ENCODE data around the gene SKIDA1. TPM values are rescaled to one million over a fixed set of nuclear protein-coding genes. Genes with fewer than 3 reads are reported as not detected.

The SKIDA1 gene
- total and polyA plus RNA-seq, 4 donors, result 0.63 to 2.6 (median 1.6) TPM

GRCh38 chr10:21509341-21510240 is 15.9 kb downstream of the SKIDA1 start:
- no peak for DNase-seq (ENCODE audit: low spot score)
- peak overlapping the region; percentile 18 to 73 (median 64) for H3K4me3 ChIP-seq (ENCODE audit: low read depth in 1 of 3, low read length in 3 of 3)
- H3K36me3 ChIP-seq (ENCODE audit: control insufficient read depth in 4 of 4, insufficient read depth in 3 of 4, low read depth in 1 of 4, low read length in 3 of 4), result no peaks in the 10 kb centered on the region
- TF ChIP-seq SP1 (IDR thresholded peaks at IDR 0.05) (peak; percentile 73), NR2F2 (IDR thresholded peaks at IDR 0.05) (no peak), EGR1 (IDR thresholded peaks at IDR 0.05; ENCODE audit: low read depth in 2 of 2) (peak in 1 of 2 donors; percentile 32), HNF4A (conservative IDR thresholded peaks at IDR 0.05) (peak; percentile 37 to 55), ATF3 (IDR thresholded peaks at IDR 0.05) (no peak), TAF1 (conservative IDR thresholded peaks at IDR 0.05) (peak; percentile 28), FOXA2 (IDR thresholded peaks at IDR 0.05) (no peak), MAX (IDR thresholded peaks at IDR 0.05) (peak; percentile 70), RXRA (IDR thresholded peaks at IDR 0.05) (peak; percentile 75 to 76)
- H3K27me3 ChIP-seq (ENCODE audit: control insufficient read depth in 4 of 4, insufficient read depth in 4 of 4, low read length in 3 of 4), result no peaks in the 10 kb centered on the region
- no peaks in the 10 kb centered on the region for H3K9me3 ChIP-seq (ENCODE audit: control insufficient read depth in 4 of 4, low read length in 3 of 4)
- H3K4me1 ChIP-seq (ENCODE audit: control insufficient read depth in 4 of 4, insufficient read depth in 4 of 4, low read length in 3 of 4), result peaks cover 12 to 73% (median 61%) of the 10 kb centered on the region in 4 donors
- WGBS, result 41% methylated on average over 58 of the region's 58 CpGs
- H3K27ac ChIP-seq (ENCODE audit: low read depth in 1 of 2, low read length in 2 of 2), result peak overlapping the region; percentile 88 to 94
- H3K9ac ChIP-seq (ENCODE audit: low read depth in 1 of 2, low read length in 2 of 2), result peak overlapping the region; percentile 32 to 48

- Histone ChIP-seq H3K9ac (ENCODE audit: low read depth in 1 of 2, low read length in 2 of 2) (no peak overlapping the region), H3K9me3 (ENCODE audit: control insufficient read depth in 4 of 4, low read length in 3 of 4) (no peaks in the 10 kb centered on the region), H3K27ac (ENCODE audit: low read depth in 1 of 2, low read length in 2 of 2) (peak overlapping the region; percentile 88 to 94), H3K27me3 (ENCODE audit: control insufficient read depth in 4 of 4, insufficient read depth in 4 of 4, low read length in 3 of 4) (no peaks in the 10 kb centered on the region), H3K4me1 (ENCODE audit: control insufficient read depth in 4 of 4, insufficient read depth in 4 of 4, low read length in 3 of 4) (peaks cover 12 to 77% (median 66%) of the 10 kb centered on the region in 4 donors), H3K36me3 (ENCODE audit: control insufficient read depth in 4 of 4, insufficient read depth in 3 of 4, low read depth in 1 of 4, low read length in 3 of 4) (no peaks in the 10 kb centered on the region), H3K4me3 (ENCODE audit: low read depth in 1 of 3, low read length in 3 of 3) (peak overlapping the region in 1 of 3 donors; percentile 73)
- TF ChIP-seq RAD21 (IDR thresholded peaks at IDR 0.05), result no peak
- TF ChIP-seq ATF3 (IDR thresholded peaks at IDR 0.05), result no peak
- no peak for TF ChIP-seq CTCF (IDR thresholded peaks at IDR 0.05; ENCODE audit: low read depth, low read length, missing input control)
- TF ChIP-seq HNF4A (conservative IDR thresholded peaks at IDR 0.05), result no peak
- TF ChIP-seq NR2F2 (IDR thresholded peaks at IDR 0.05), result no peak
- no peak for TF ChIP-seq REST (IDR thresholded peaks at IDR 0.05)
- TF ChIP-seq JUND (IDR thresholded peaks at IDR 0.05), result no peak
- no peak for TF ChIP-seq EGR1 (IDR thresholded peaks at IDR 0.05; ENCODE audit: low read depth in 2 of 2)
- no peak for TF ChIP-seq TAF1 (conservative IDR thresholded peaks at IDR 0.05)
- TF ChIP-seq ZBTB33 (IDR thresholded peaks at IDR 0.05), result no peak
- WGBS, result 88% methylated on average over 43 of the region's 43 CpGs
- no peak for DNase-seq (ENCODE audit: low spot score)
These were observed 16.7 kb downstream of the SKIDA1 start for GRCh38 chr10:21508706-21509331.

Data from liver (tissue), 9 donors.